ENCODE measurements around the gene PA2G4.
A peak's percentile ranks its signal among the peaks of the same experiment; 100 is the strongest.
"Not testable (repeated sequence)": the region's sequence is repeated elsewhere in the genome, so short reads cannot be mapped to it uniquely, and the experiment has no call there.

PA2G4 gene

GRCh38 chr12:56154246-56154771 lies 50.0 kb downstream of the PA2G4 start:
- peaks cover 17% of the 10 kb centered on the region for H3K4me1 ChIP-seq (ENCODE audit: low read length)
- no peaks in the 10 kb centered on the region for H3K9me3 ChIP-seq (ENCODE audit: insufficient read depth, low read length)
- no peak overlapping the region for H3K9ac ChIP-seq (ENCODE audit: low read length)
- no peak for TF ChIP-seq CTCF (IDR thresholded peaks at IDR 0.05; ENCODE audit: low read depth, low read length)
- TF ChIP-seq EZH2phosphoT487 (IDR thresholded peaks at IDR 0.05; ENCODE audit: low read depth), result no peak
- no peaks in the 10 kb centered on the region for H3K27me3 ChIP-seq (ENCODE audit: low read depth, low read length)
- peaks cover 8% of the 10 kb centered on the region for H3K36me3 ChIP-seq (replicated peaks; ENCODE audit: low read depth, low read length)
- H4K20me1 ChIP-seq (ENCODE audit: insufficient read depth, low read length), result peaks cover 4% of the 10 kb centered on the region; the same call in 1 of the 2 replicates
- peaks cover 20% of the 10 kb centered on the region for H3K79me2 ChIP-seq (ENCODE audit: low read length)
- H3K4me2 ChIP-seq (ENCODE audit: low read length), result no peak overlapping the region
- no peak overlapping the region for H3K4me3 ChIP-seq (ENCODE audit: low read length)
- no peak overlapping the region for H2AFZ ChIP-seq (ENCODE audit: low read depth, low read length)
- H3K27ac ChIP-seq (ENCODE audit: low read length), result no peak overlapping the region

DNA sequence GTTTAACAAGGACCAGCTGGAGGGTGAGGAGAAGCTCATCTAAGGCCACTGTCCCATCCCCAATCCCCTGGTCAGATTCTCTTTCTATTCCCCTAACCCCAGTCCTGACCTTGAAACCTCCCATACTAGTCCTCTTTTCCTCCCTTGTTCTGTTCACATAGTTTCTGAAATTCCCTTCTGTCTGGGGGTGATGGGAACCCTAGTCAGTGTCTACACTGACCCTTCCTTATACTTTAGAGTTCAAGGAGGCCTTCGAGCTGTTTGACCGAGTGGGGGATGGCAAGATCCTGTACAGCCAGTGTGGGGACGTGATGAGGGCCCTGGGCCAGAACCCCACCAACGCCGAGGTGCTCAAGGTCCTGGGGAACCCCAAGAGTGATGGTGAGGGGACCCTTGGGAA lies 50.5 kb downstream of the PA2G4 start:
- Histone ChIP-seq H3K27me3 (ENCODE audit: low read depth, low read length) (no peaks in the 10 kb centered on the region), H3K9me3 (ENCODE audit: insufficient read depth, low read length) (no peaks in the 10 kb centered on the region), H3K36me3 (replicated peaks; ENCODE audit: low read depth, low read length) (peaks cover 13% of the 10 kb centered on the region), H3K4me3 (ENCODE audit: low read length) (no peak overlapping the region), H3K4me2 (ENCODE audit: low read length) (no peak overlapping the region), H2AFZ (ENCODE audit: low read depth, low read length) (no peak overlapping the region), H3K79me2 (ENCODE audit: low read length) (peaks cover 25% of the 10 kb centered on the region), H3K4me1 (ENCODE audit: low read length) (peaks cover 23% of the 10 kb centered on the region), H3K9ac (ENCODE audit: low read length) (no peak overlapping the region), H3K27ac (ENCODE audit: low read length) (no peak overlapping the region), H4K20me1 (ENCODE audit: insufficient read depth, low read length) (peaks cover 9% of the 10 kb centered on the region)
- no peak for TF ChIP-seq CTCF (IDR thresholded peaks at IDR 0.05; ENCODE audit: low read depth, low read length)
- TF ChIP-seq EZH2phosphoT487 (IDR thresholded peaks at IDR 0.05; ENCODE audit: low read depth), result no peak

- TF ChIP-seq EZH2phosphoT487 (IDR thresholded peaks at IDR 0.05; ENCODE audit: low read depth) (no peak), CTCF (IDR thresholded peaks at IDR 0.05; ENCODE audit: low read depth, low read length) (no peak)
- H3K4me2 ChIP-seq (ENCODE audit: low read length), result no peak overlapping the region
- peaks cover 19% of the 10 kb centered on the region for H3K36me3 ChIP-seq (replicated peaks; ENCODE audit: low read depth, low read length)
- H3K27me3 ChIP-seq (ENCODE audit: low read depth, low read length), result no peaks in the 10 kb centered on the region
- no peak overlapping the region for H2AFZ ChIP-seq (ENCODE audit: low read depth, low read length)
- H3K4me3 ChIP-seq (ENCODE audit: low read length), result no peak overlapping the region
- no peak overlapping the region for H3K9ac ChIP-seq (ENCODE audit: low read length)
- H3K4me1 ChIP-seq (ENCODE audit: low read length), result peaks cover 28% of the 10 kb centered on the region
- no peaks in the 10 kb centered on the region for H3K9me3 ChIP-seq (ENCODE audit: insufficient read depth, low read length)
- H4K20me1 ChIP-seq (ENCODE audit: insufficient read depth, low read length), result peaks cover 14% of the 10 kb centered on the region
- peaks cover 31% of the 10 kb centered on the region for H3K79me2 ChIP-seq (ENCODE audit: low read length)
- H3K27ac ChIP-seq (ENCODE audit: low read length), result no peak overlapping the region
Measured at GRCh38 chr12:56155256-56155845, 51.0 kb downstream of the PA2G4 start.

DNA sequence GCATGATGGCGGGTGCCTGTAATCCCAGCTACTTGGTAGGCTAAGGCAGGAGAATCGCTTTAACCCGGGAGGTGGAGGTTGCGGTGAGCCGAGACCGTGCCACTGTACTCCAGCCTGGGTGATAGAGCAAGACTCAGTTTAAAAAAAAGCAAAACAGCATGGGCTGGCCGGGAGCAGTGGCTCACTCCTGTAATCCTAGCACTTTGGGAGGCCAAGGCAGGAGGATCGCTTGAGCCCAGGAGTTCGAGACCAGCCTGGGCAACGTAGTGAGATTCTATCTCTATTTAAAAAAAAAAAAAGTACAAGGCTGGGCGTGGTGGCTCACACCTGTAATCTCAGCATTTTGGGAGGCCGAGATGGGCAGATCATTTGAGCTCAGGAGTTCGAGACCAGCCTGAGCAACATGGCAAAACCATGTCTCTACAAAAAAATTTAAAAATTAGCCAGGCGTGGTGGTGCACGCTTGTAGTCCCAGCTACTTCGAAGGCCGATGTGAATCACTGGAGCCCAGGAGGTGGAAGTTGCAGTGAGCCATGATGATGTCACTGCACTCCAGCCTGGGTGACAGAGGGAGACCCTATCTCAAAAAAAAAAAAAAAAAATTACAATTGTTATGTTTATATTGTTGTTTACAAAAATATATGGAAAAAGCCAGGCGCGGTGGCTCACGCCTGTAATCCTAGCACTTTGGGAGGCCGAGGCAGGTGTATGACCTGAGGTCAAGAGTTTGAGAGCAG lies 52.3 kb downstream of the PA2G4 start:
- Histone ChIP-seq H3K79me2 (ENCODE audit: low read length) (peaks cover 34% of the 10 kb centered on the region), H3K4me2 (ENCODE audit: low read length) (peak overlapping the region; percentile 85), H3K9ac (ENCODE audit: low read length) (peak overlapping the region; percentile 82; the same call in 1 of the 2 replicates), H4K20me1 (ENCODE audit: insufficient read depth, low read length) (peaks cover 23% of the 10 kb centered on the region), H3K36me3 (replicated peaks; ENCODE audit: low read depth, low read length) (peaks cover 31% of the 10 kb centered on the region), H3K4me1 (ENCODE audit: low read length) (peaks cover 29% of the 10 kb centered on the region), H3K4me3 (ENCODE audit: low read length) (peak overlapping the region; percentile 84)
- H3K27ac ChIP-seq (ENCODE audit: low read length); H2AFZ ChIP-seq (ENCODE audit: low read depth, low read length); H3K27me3 ChIP-seq (ENCODE audit: low read depth, low read length); H3K9me3 ChIP-seq (ENCODE audit: insufficient read depth, low read length): not testable (repeated sequence)

All from OCI-LY3 (cell line).